Measurements from ENCODE around the gene KANSL1.

- TF ChIP-seq CTCF (conservative IDR thresholded peaks at IDR 0.05 in 1 of 2, IDR thresholded peaks at IDR 0.05 in 1 of 2; ENCODE audit: extremely low read depth in 1 of 2, insufficient read depth in 1 of 2, low read depth in 1 of 2, low read length in 2 of 2) (no peak), EZH2 (IDR thresholded peaks at IDR 0.05; ENCODE audit: borderline replicate concordance, low read length) (no peak)
These were observed 2.5 kb downstream of the KANSL1 start for GRCh38 chr17:46190763-46191162.
